ENCODE measurements around the gene LIPK.

- TF ChIP-seq, protein P1, sequence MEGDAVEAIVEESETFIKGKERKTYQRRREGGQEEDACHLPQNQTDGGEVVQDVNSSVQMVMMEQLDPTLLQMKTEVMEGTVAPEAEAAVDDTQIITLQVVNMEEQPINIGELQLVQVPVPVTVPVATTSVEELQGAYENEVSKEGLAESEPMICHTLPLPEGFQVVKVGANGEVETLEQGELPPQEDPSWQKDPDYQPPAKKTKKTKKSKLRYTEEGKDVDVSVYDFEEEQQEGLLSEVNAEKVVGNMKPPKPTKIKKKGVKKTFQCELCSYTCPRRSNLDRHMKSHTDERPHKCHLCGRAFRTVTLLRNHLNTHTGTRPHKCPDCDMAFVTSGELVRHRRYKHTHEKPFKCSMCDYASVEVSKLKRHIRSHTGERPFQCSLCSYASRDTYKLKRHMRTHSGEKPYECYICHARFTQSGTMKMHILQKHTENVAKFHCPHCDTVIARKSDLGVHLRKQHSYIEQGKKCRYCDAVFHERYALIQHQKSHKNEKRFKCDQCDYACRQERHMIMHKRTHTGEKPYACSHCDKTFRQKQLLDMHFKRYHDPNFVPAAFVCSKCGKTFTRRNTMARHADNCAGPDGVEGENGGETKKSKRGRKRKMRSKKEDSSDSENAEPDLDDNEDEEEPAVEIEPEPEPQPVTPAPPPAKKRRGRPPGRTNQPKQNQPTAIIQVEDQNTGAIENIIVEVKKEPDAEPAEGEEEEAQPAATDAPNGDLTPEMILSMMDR (IDR thresholded peaks at IDR 0.05): no peak
- TF ChIP-seq JUN (CRISPR knock-in tag; IDR thresholded peaks at IDR 0.05) (no peak), KAT7 (CRISPR knock-in tag; IDR thresholded peaks at IDR 0.05; ENCODE audit: borderline replicate concordance) (no peak), ATF2 (CRISPR knock-in tag; IDR thresholded peaks at IDR 0.05; ENCODE audit: borderline replicate concordance, low read depth) (no peak), ELF4 (CRISPR knock-in tag; IDR thresholded peaks at IDR 0.05; ENCODE audit: low read depth) (no peak)
- TF ChIP-seq, protein P2, sequence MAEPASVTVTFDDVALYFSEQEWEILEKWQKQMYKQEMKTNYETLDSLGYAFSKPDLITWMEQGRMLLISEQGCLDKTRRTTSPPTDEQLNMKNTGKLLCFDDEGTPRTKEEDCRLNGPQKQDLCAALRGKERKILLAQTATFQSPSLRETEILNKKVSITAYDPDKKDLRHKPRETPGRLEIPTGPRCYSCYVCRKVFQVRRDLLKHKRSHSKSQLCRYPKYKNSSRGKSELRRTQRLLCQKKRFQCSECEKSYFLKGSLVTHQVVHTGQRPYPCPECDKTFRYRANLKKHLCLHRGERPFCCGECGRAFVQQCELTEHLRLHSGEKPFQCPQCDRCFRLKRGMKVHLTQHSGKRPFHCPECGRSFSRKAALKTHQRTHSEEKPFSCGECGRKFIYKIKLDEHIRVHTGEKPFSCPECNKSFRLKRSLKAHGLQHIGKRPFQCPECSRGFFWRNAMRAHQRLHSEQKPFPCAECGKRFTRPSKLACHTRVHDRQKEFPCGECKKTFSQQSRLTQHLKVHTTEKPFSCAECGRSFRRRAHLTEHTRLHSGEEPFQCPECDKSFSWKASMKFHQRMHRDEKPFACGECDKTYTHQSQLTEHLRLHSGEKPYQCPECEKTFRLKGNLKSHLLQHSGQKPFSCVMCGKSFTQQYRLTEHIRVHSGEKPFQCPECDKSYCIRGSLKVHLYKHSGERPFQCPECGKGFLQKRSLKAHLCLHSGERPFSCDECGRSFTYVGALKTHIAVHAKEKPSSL (CRISPR knock-in tag; conservative IDR thresholded peaks at IDR 0.05): no peak
Observed at GRCh38 chr10:88791924-88792323, 85.9 kb downstream of the LIPK start.
